Sigmoid colon (tissue), 4 donors: ENCODE data around the gene MPHOSPH10.

ENCODE experiments used
- CTCF ChIP-seq, 4 experiments: fragments of 450-650 bp in 3 of 4; fragments of 200-600 bp in 1 of 4; IDR thresholded peaks; one replicate each; pipeline ENCODE4 v1.5.1; 2016 to 2019; ENCODE audit warnings: antibody characterized with exemption in 4 of 4, mild to moderate bottlenecking in 3 of 4, moderate library complexity in 2 of 4
- EP300 ChIP-seq, 4 donors: sonication (generic); formaldehyde crosslinking; IDR thresholded peaks; one replicate each; pipeline ENCODE4 v1.6.1; 2017; ENCODE audit warnings: antibody characterized with exemption in 4 of 4
- POLR2A ChIP-seq, 2 donors: fragments of 450-650 bp; IDR thresholded peaks; one replicate each; pipeline ENCODE4 v1.6.1; 2016; ENCODE audit warnings: antibody characterized with exemption in 2 of 2, mild to moderate bottlenecking in 2 of 2, moderate library complexity in 2 of 2
- POLR2AphosphoS5 ChIP-seq, 4 donors: sonication (generic); formaldehyde crosslinking; IDR thresholded peaks; one replicate each; pipeline ENCODE4 v1.6.1; 2017; ENCODE audit warnings: antibody characterized with exemption in 4 of 4

- TF ChIP-seq POLR2A (IDR thresholded peaks at IDR 0.05) (no peak), CTCF (IDR thresholded peaks at IDR 0.05) (no peak), EP300 (IDR thresholded peaks at IDR 0.05) (no peak), POLR2AphosphoS5 (IDR thresholded peaks at IDR 0.05) (no peak)
Measured at GRCh38 chr2:71154798-71155197, 24.4 kb downstream of the MPHOSPH10 start.
